Endometrial microvascular endothelial cells (primary cell): ENCODE data around the gene NUDT14. TPM values are rescaled to one million over a fixed set of nuclear protein-coding genes. Genes with fewer than 3 reads are reported as not detected.

Experiments used
- in situ Hi-C: cut with HindIII; loops from 2 replicates; pipeline ENCODE4 v1.10.0; 2017; ENCODE audit warnings: low sequenced_read_pairs, low pct_unique_long_range_greater_than_20kb; ENCODE audit errors: inconsistent ontology term
- total RNA-seq: library from RNA; depleted of rRNA; stranded (reverse); fragments of >200 nt; gene quantifications from one replicate; pipeline ENCODE4 v1.2.3, GENCODE V29; 2015; ENCODE audit errors: inconsistent ontology term

The NUDT14 gene
- total RNA-seq, 1 donor from 2014 or later = 29.8 TPM

GRCh38 chr14:105166571-105167302 is 14.4 kb downstream of the NUDT14 start:
- in situ Hi-C loops = no loop called here

GRCh38 chr14:105165761-105166485 is 15.2 kb downstream of the NUDT14 start:
- in situ Hi-C loops = no loop called here

- in situ Hi-C loops = no loop called here
Observed at GRCh38 chr14:105165134-105165704, 15.9 kb downstream of the NUDT14 start.

- in situ Hi-C loops = no loop called here
Observed at GRCh38 chr14:105163040-105163742, 17.9 kb downstream of the NUDT14 start.

GRCh38 chr14:105162669-105162979 is 18.5 kb downstream of the NUDT14 start:
- in situ Hi-C loops = no loop called here

GRCh38 chr14:105161964-105162668 is 19.0 kb downstream of the NUDT14 start:
- in situ Hi-C loops = no loop called here

GRCh38 chr14:105161309-105161708 is 19.8 kb downstream of the NUDT14 start:
- in situ Hi-C loops = no loop called here

- in situ Hi-C loops = no loop called here
Observed at GRCh38 chr14:105160776-105161175, 20.3 kb downstream of the NUDT14 start.

- in situ Hi-C loops = no loop called here
Observed at GRCh38 chr14:105159344-105159743, 21.8 kb downstream of the NUDT14 start.

GRCh38 chr14:105158794-105159193 is 22.3 kb downstream of the NUDT14 start:
- in situ Hi-C loops = no loop called here

- in situ Hi-C loops = no loop called here
Observed at GRCh38 chr14:105157872-105158271, 23.2 kb downstream of the NUDT14 start.

- in situ Hi-C loops = no loop called here
Observed at GRCh38 chr14:105156414-105157375, 24.4 kb downstream of the NUDT14 start.

- in situ Hi-C loops = no loop called here
Observed at GRCh38 chr14:105155681-105156413, 25.3 kb downstream of the NUDT14 start.

GRCh38 chr14:105155071-105155651 is 26.0 kb downstream of the NUDT14 start:
- in situ Hi-C loops = no loop called here

- in situ Hi-C loops = no loop called here
Observed at GRCh38 chr14:105154476-105154871, 26.6 kb downstream of the NUDT14 start.

- in situ Hi-C loops = no loop called here
Observed at GRCh38 chr14:105153739-105154475, 27.2 kb downstream of the NUDT14 start.
